Caki2 (cell line): ENCODE measurements around the gene NSD2. TPM values are rescaled to one million over a fixed set of nuclear protein-coding genes. Genes with fewer than 3 reads are reported as not detected.

Source experiments
- DNase-seq: peaks from one replicate; pipeline ENCODE4 v3.0.0-alpha.2; 2015; ENCODE audit warnings: low read depth
- in situ Hi-C: cut with HindIII; loops from 2 replicates; pipeline ENCODE4 v1.10.0; 2016; ENCODE audit warnings: low sequenced_read_pairs, low pct_unique_long_range_greater_than_20kb, mixed read lengths
- total RNA-seq: library from RNA; depleted of rRNA; stranded (reverse); fragments of >200 nt; shearing (Covaris generic); gene quantifications from 2 replicates; pipeline ENCODE4 v1.2.3, GENCODE V29; 2014; ENCODE audit warnings: low replicate concordance

Gene NSD2
- total RNA-seq, 1 experiment from 2014 or later, result 54.8 TPM

DNA sequence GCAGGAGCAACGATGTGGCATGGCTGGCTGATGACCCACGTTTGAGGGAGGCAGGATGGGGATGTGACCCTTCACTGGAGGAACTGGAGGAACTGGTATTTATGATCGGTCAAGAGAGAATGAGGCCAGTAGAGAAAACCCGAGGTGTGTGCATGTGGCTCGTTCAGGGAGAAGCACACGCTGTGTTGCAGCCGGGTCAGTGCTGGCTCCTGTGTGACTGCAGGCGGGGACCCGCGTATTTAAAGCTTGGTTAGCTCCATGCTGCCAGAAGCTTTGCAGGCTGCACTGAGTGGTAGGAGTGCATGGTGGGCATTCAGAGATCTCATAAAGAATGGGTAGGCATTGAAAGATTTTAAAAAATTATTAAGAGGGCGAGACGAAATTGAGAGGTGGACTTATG lies 85.4 kb downstream of the NSD2 start:
- in situ Hi-C loops, result no loop called here
- no peak for DNase-seq

DNA sequence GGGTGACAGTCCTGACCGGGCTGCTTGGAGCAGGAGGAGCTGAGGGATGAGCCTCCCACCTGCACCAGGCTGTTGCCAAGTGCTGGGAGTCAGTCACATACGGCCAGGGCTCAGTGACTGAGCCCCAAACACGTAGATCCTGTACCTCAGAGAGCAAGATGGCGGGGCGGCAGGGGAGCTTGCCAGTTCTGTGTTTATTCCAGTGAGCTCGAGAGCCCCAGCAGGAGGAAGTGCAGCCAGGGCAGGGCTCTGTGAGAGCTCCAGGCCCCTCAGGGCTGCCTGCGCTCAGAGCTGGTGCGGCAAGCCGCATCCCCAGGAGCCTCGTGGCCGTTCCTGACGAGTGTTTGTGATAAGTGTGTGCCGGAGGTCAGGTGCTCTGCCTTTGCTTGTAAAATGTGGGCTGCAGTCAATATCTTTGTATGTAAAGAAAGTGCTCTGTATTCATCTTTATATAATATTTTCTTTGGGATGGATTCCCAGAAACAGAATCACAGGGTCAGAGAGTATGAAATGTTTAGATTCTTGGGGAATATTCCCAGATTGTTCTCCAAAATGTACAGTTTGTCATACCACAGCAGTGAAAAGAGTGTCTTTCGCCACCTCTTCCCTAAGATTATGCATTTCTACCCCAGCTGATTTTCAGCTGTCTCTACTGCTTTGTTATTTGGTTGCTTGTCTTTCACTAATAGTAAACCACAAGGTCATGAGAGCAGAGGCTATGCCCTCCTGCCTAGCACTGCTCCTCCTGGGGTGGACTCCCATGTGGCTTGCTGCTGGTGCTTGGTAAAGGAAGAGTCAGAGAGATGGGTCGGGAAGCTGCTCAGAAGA lies 87.3 kb downstream of the NSD2 start:
- DNase-seq, result no peak
- in situ Hi-C loops, result no loop called here

DNA sequence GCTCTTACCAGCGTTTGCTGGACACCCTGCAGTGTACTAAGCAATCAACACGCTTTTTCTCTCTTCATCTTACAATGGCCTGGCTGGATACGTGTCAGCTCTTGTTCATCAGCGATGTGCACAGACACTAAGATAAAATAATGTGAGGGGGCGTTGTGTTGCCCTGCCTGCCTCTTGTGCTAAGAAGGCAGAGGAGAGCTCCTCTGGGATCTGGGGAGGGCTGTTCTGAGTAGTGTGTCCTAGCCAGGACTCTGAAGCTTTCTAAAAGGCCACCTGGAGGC lies 87.9 kb downstream of the NSD2 start:
- no peak for DNase-seq
- in situ Hi-C loops, result no loop called here

DNA sequence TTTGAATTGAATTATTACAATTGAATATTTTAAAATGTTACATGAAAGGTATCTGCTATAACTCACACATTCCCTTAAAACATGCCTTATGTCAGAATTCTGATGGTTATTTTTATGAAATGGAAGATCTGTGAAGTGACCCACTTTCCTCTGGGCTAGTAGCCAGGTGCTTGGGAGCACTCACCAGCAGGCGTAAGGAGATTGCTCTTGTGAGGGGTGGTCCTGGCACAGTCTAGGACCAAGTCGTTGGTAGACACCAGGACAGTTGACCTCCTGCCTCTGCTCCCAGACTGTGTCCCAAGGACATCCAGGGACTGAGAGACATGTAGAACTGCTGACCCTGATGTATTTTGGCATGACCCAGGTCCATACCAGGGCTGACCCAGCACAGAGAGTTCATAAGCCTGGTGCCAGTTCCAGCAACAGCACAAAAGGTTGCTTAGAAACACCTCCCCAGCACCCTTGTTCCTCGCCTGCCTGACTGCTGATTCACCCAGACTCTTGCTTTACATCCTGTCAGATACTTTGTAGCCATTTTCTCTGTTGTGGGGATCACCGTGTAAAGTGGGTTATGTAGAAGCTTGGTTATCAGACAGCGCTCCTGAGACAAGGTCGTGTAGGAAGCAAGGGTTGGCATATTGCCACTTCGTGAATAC lies 89.1 kb downstream of the NSD2 start:
- no peak for DNase-seq
- in situ Hi-C loops, result no loop called here

- in situ Hi-C loops, result no loop called here
Observed at GRCh38 chr4:1961038-1961437, 89.8 kb downstream of the NSD2 start.

GRCh38 chr4:1961563-1961962 lies 90.4 kb downstream of the NSD2 start:
- in situ Hi-C loops, result no loop called here
- DNase-seq, result no peak

More at GRCh38 chr4:1961038-1961437, 89.8 kb downstream of the NSD2 start:
- DNase-seq, result no peak

DNA sequence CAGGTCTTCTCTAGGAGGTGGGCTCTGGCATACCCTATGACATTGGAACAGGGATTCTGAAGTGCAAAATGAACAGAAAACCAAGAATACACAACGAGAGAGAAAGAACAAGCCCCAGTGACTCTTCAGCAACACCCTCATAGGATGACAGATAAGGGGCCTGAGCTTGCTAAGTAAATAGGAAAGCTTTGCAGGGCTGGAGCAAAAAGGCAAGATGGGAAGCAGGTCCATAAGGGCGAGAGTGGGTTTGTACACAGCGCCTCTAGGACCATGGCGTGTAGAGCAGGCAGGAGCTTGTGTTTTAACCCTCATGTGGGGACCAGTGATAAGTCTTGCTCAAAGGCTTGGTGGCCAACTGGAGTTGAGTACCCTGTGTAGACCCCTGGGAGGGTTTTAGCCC lies 91.8 kb downstream of the NSD2 start:
- in situ Hi-C loops, result no loop called here
- no peak for DNase-seq

DNA sequence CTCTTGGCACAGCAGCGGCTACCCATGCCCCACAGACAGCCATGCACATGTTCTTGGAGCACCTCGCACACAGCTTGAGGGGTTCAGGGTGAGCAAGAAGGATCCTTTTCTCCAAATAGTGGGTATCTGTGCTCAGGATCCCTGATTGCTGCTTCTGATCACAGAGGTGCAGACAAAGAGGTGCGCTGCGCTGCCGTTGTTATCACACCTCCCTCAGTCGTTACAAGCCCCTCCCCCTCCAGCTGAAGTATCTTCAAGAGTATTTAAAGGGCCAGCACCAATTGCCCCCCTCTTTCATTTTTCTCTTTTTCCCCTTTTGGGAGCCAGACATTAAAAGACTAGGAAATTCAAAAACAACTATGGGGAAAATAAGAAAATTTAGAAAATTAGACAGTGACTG lies 93.2 kb downstream of the NSD2 start:
- no peak for DNase-seq
- in situ Hi-C loops, result no loop called here

DNA sequence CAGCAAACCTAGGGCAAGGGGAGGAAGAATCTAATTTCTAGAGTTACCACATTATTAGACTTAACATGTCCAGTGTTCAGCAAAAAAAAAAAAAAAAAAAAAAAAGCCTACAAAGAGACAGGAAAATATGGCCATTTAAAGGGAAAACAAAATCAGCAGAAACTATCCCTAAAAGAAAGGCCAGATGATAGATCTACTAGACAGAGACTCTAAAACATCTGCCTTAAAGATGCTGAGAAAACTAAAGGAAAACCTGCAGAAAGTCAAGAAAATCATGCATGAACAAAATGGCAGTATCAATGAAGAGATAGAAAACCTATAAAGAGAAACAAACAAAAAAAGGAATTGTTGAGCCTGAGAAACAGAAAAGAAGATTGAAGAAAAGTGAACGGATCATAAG lies 93.8 kb downstream of the NSD2 start:
- no peak for DNase-seq
- in situ Hi-C loops, result no loop called here

- no peak for DNase-seq
- in situ Hi-C loops, result no loop called here
Observed at GRCh38 chr4:1967512-1968149, 96.4 kb downstream of the NSD2 start.

- DNase-seq, result no peak
- in situ Hi-C loops, result no loop called here
Observed at GRCh38 chr4:1968686-1969295, 97.6 kb downstream of the NSD2 start.

- in situ Hi-C loops, result no loop called here
- no peak for DNase-seq
Observed at GRCh38 chr4:1969928-1970723, 98.9 kb downstream of the NSD2 start.

- in situ Hi-C loops, result no loop called here
- no peak for DNase-seq
Observed at GRCh38 chr4:1970926-1971325, 99.7 kb downstream of the NSD2 start.

DNA sequence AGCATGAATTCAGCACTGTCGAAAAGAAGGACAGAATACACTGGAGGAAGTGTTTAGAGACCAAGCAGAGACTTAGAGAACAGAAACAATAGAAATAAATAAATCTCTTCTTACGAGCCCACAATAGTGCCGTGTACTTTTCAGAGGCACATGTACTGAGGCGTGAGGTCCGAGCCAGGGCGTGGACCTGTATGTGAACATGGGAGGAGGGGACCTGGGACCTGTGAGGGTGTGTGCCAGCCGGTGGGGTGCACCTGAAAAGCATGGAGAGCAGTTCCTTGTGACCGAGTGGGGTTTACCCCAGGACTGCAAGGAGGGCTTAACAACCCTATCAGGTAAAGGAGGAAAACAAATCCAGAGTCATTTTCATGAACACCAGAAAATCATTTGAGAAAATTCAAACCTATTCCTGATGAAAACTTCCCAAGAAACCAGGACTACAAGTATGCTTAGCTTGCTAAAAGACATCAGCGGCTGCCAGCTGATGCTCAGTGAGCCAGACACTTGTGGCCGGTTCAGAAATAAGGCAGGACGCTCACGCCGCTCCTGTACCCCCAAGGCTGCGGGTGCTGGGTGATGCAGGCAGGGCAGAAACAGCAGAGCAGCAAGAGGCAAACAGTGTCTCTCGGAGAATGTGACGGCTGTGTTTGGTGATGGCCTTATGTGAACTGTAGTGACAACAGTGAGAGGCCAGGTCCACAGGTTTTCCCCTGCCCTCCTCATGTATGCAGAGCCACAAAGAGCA lies 100.4 kb downstream of the NSD2 start:
- in situ Hi-C loops, result no loop called here
- DNase-seq, result no peak

DNA sequence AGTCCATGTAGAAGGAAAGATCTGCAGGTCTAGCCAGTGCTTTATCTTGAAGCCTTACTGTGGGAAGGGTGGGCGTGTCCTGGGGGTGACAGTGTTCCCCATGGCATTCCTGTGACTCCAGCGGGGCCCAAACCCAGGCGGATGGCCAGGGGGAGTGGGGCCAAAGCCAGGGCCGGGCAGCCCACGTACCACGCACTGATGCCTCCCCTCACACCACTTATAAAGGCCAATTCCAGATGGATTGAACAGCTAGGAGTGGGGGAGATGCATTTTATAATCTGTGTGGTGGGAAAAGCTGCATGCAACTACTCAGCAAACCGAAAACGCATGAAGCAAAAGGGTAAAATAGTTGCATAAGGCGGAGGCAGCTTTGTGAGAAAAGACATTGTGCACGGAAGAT lies 101.2 kb downstream of the NSD2 start:
- in situ Hi-C loops, result no loop called here
- DNase-seq, result no peak

DNA sequence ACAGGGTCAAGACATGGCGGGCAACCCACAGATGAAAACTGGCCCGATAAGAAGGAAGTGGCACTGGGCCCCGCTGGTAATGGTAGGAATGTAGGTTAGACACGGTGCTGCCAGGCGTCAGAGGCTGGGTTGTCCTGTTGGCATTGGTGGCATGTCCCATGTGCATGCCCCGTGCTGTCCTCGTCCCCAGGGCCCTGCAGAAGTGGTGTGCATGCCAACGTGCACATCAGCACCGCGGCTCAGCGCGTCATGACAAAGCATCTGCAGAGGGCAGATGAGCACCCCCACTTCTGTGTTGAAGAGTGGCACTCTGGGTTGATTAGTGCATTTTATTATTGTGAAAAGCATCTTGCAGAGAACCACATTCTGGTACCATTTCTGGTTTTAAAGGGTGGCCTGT lies 102.0 kb downstream of the NSD2 start:
- DNase-seq, result no peak
- in situ Hi-C loops, result no loop called here

- no peak for DNase-seq
- in situ Hi-C loops, result no loop called here
Observed at GRCh38 chr4:1973661-1974060, 102.5 kb downstream of the NSD2 start.

DNA sequence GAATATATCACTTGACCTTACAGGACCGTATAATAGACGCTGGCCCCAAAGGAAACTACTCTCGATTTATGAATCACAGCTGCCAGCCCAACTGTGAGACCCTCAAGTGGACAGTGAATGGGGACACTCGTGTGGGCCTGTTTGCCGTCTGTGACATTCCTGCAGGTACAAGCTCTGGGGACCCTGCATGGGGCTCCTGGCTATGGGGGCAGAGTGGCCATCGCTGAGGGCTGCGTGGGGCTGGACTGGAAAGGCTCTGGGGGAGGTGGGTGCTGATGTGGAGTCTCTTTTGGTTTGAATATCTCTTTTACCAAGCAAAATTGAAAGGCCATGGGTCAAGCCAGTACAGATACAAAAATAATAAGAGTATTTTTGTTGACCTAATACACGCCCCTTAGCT lies 103.6 kb downstream of the NSD2 start:
- DNase-seq, result no peak
- in situ Hi-C loops, result no loop called here
